ENCODE results near the gene CYP27B1. TPM values are rescaled to one million over a fixed set of nuclear protein-coding genes. Genes with fewer than 3 reads are reported as not detected.

Gene CYP27B1
- total RNA-seq, 1 donor from 2014 or later: 4.7 TPM

DNA sequence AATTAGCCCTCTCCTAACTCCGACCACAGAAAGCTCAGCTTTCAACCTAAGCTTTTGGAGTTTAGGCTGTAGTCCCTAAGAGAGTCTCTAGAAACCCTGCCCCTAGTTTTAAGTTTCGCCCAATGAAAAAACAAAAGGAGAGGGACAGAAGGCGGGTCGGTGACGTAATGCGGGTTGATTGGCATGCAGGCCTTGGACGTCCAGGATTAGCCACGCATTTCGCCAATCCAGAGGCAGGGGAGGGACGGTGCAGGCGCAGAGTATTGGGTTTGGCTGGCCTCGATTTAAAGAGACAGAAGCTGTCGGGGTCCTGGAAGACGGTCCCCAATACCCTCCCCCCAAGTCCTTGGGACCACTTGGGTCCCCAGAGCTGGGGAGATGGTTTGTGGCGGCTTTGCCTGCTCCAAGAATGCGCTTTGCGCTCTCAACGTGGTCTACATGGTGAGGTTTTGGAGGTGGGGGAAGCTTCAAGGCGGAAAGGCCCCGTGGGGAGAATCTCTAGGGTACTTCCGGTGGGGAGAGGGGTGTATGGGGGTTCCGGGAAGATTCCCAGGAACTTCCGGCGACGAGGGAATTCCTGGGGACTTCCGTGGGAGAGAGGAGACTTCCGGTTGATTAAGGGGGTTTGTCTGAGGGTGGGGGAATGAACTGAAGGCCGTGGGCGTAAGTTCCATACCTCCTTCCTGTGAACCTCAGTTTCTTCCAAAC lies 21.9 kb downstream of the CYP27B1 start, which contains the start of gene TSPAN31:
TSPAN31 (plus strand) TSS at position 263 of the 708 bp plus-strand sequence; CDS start at position 379, 116 bp downstream.
- Mint-ChIP-seq H3K4me1 (peaks cover 16% of the 10 kb centered on the region), H3K9me3 (no peaks in the 10 kb centered on the region), H3K27me3 (ENCODE audit: low read depth) (peaks cover 36% of the 10 kb centered on the region), H3K27ac (peak within 1 kb of the TSS; percentile 99), H3K36me3 (peaks cover 24% of the 10 kb centered on the region), H3K4me3 (peak within 1 kb of the TSS; percentile 94)
- peak; percentile 91 for DNase-seq (ENCODE audit: low spot score in 2 of 2, unreplicated experiment in 2 of 2)
- TF ChIP-seq, protein P1, sequence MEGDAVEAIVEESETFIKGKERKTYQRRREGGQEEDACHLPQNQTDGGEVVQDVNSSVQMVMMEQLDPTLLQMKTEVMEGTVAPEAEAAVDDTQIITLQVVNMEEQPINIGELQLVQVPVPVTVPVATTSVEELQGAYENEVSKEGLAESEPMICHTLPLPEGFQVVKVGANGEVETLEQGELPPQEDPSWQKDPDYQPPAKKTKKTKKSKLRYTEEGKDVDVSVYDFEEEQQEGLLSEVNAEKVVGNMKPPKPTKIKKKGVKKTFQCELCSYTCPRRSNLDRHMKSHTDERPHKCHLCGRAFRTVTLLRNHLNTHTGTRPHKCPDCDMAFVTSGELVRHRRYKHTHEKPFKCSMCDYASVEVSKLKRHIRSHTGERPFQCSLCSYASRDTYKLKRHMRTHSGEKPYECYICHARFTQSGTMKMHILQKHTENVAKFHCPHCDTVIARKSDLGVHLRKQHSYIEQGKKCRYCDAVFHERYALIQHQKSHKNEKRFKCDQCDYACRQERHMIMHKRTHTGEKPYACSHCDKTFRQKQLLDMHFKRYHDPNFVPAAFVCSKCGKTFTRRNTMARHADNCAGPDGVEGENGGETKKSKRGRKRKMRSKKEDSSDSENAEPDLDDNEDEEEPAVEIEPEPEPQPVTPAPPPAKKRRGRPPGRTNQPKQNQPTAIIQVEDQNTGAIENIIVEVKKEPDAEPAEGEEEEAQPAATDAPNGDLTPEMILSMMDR (IDR thresholded peaks at IDR 0.05; ENCODE audit: unreplicated experiment): no peak

DNA sequence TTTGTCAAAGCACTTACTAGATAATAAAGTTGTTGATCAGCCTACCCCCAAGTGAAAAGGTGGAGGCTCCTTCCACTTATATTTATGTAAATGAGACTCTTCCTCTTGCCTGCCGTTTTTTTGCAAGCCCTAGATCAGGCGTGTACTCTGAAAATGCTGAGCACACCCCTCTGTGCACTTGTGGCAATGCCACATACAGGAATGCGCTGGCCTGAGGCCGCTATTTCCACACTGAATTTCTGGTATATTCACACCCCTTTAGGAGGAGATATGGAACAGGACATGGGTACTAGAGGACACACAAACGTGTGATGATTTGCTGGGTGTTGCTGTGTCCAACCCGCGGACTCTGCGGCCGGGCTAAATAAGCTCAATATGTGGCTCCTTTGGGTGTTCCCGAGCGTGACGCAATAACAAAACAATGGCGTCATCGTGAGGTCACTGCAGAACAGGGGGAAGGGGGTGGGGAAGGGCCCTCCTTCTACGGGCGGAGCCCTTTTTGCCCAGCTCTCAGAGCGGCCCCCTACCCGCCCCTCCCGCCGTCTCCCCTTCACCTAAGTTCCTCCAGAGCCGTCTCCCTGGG lies 22.6 kb downstream of the CYP27B1 start:
- Mint-ChIP-seq H3K27me3 (ENCODE audit: low read depth) (peaks cover 42% of the 10 kb centered on the region), H3K36me3 (peaks cover 23% of the 10 kb centered on the region), H3K27ac (peak overlapping the region; percentile 99), H3K4me3 (peak overlapping the region; percentile 94), H3K9me3 (no peaks in the 10 kb centered on the region), H3K4me1 (peaks cover 17% of the 10 kb centered on the region)
- TF ChIP-seq, protein P1 (IDR thresholded peaks at IDR 0.05; ENCODE audit: unreplicated experiment): no peak
- no peak for DNase-seq (ENCODE audit: low spot score in 2 of 2, unreplicated experiment in 2 of 2)

DNA sequence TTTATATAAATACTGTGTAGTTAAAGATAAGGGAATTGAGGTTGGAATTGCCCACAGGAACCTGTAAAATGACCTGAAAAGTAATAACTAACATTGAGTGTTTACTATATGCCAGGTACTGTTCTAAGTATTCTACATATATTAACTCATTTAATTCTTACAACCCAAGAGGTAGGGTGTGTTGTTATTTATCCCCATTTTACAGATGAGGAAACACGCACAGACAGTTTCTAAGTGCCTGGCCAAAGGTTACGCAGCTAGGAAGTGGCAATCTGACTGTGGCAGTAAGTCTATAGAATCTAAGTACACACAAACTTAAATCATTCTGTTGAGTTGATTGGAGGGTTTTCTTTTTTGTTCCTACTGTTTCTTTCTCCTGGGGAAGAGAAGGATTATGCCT lies 23.1 kb downstream of the CYP27B1 start:
- Mint-ChIP-seq H3K36me3 (peaks cover 19% of the 10 kb centered on the region), H3K27ac (peak overlapping the region; percentile 93), H3K27me3 (ENCODE audit: low read depth) (peaks cover 48% of the 10 kb centered on the region), H3K4me1 (peaks cover 21% of the 10 kb centered on the region), H3K9me3 (no peaks in the 10 kb centered on the region), H3K4me3 (peak overlapping the region; percentile 94)
- no peak for DNase-seq (ENCODE audit: low spot score in 2 of 2, unreplicated experiment in 2 of 2)
- TF ChIP-seq, protein P1 (IDR thresholded peaks at IDR 0.05; ENCODE audit: unreplicated experiment): no peak

DNA sequence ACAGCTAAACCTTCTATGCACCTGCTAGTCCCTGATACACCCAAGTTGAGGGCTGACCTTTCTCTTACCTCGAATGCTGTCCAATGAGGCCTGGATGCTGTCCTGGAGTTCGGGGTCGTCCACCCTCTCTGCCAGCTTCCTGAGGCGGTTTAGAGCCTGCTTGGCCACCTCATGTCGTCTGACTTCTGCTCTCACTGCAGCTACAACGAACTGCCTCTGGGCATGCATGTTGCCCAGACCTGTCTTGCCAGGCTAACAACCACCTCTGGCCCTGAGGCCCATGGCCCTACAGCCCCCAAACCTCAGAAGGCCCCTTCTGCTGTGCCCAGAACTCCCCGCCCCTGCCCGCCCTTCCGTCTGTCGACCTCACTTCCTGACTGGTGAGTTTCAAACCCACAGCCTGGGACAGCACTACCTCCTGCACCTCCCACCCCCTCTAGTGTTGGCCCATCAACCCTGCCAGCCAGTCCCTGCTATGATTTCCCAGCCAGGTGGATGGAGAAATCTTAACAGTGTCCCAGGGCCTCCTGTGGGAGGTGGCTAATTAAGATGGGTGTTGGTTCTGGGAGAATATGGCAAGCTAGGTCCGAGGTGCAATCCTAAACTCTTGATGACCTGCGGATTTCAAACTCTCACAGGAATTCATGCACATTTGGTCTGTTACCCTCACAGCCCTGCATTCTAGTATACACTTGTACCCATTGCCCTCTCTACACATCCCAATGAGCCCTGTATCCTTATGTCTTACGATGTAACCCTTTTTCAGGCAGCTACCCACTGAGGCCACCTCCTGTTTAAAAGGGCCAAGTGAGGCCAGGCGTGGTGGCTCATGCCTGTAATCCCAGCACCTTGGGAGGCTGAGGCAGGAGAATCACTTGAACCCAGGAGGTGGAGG lies 24.8 kb downstream of the CYP27B1 start:
- DNase-seq (ENCODE audit: low spot score in 2 of 2, unreplicated experiment in 2 of 2): no peak
- H3K27me3 Mint-ChIP-seq (ENCODE audit: low read depth): peaks cover 53% of the 10 kb centered on the region
- no peak overlapping the region for H3K27ac Mint-ChIP-seq
- TF ChIP-seq, protein P1 (IDR thresholded peaks at IDR 0.05; ENCODE audit: unreplicated experiment): no peak
- H3K4me3 Mint-ChIP-seq: no peak overlapping the region
- peaks cover 22% of the 10 kb centered on the region for H3K4me1 Mint-ChIP-seq
- H3K9me3 Mint-ChIP-seq: no peaks in the 10 kb centered on the region
- H3K36me3 Mint-ChIP-seq: peaks cover 10% of the 10 kb centered on the region

DNA sequence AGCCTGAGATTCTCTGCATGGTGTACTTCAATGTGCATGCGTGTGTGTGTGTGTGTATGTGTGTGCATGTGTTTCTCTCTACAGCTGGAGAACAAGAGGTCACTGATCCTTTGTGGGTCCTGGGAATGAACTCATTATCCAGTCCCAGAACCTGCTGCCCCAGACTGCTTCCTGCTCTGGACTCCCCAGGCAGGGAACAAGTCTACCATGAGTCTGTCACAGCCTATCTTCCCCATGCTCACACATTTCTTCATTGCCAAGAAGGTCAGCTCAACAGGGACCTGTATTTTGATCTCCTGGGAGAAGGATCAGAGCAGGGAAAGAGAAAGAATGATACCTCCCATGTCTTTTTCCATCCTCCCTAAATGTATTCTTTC lies 25.5 kb downstream of the CYP27B1 start:
- peaks cover 60% of the 10 kb centered on the region for H3K27me3 Mint-ChIP-seq (ENCODE audit: low read depth)
- H3K36me3 Mint-ChIP-seq: peaks cover 4% of the 10 kb centered on the region
- no peaks in the 10 kb centered on the region for H3K9me3 Mint-ChIP-seq
- TF ChIP-seq, protein P1 (IDR thresholded peaks at IDR 0.05; ENCODE audit: unreplicated experiment): no peak
- no peak overlapping the region for H3K4me3 Mint-ChIP-seq
- no peak for DNase-seq (ENCODE audit: low spot score in 2 of 2, unreplicated experiment in 2 of 2)
- H3K4me1 Mint-ChIP-seq: peaks cover 28% of the 10 kb centered on the region
- H3K27ac Mint-ChIP-seq: no peak overlapping the region

All from mesothelial cell of epicardium (in vitro differentiated cells).